HepG2 (cell line): ENCODE results near the gene NSL1. TPM values are rescaled to one million over a fixed set of nuclear protein-coding genes. Genes with fewer than 3 reads are reported as not detected.

ENCODE experiments used
- ATAC-seq: fragments of 200-7000 bp; cut with Tn5 transposase; 3 replicates; pipeline ENCODE4 v1.9.1; 2020; ENCODE audit warnings: mild to moderate bottlenecking, moderate library complexity
- BruUV-seq: library from RNA; stranded (reverse); fragments of 400-500 nt; replicated peaks from 2 replicates; lab custom pipeline; 2021; lab: Mats Ljungman, UMichigan
- CTCF ChIA-PET: fragments of 300-600 bp; formaldehyde crosslinking; extraction: SDS; loops from one replicate; lab custom pipeline; 2021; ENCODE audit warnings: low total read pairs, inconsistent platforms, low intra/inter-chr PET ratio; lab: Yijun Ruan, JAX
- POLR2A ChIA-PET: fragments of 350-600 bp; sonication (Branson Sonifier 250); formaldehyde crosslinking; loops from one replicate; lab custom pipeline; 2020; ENCODE audit warnings: antibody characterized with exemption, inconsistent platforms; lab: Yijun Ruan, JAX
- DNase-seq: peaks from one replicate; pipeline ENCODE4 v3.0.0-alpha.2; 2015; ENCODE audit warnings: low spot score
- FAIRE-seq: peaks from 3 replicates; lab custom pipeline; 2011; peaks lifted over from hg19 to GRCh38; lab: Jason Lieb, UNC
- H2AFZ ChIP-seq: one replicate; pipeline ENCODE4 v1.6.1; 2011; ENCODE audit warnings: low read length, inconsistent platforms
- H3K27ac ChIP-seq: fragments of 300-600 bp; 3 replicates; pipeline ENCODE4 v1.8.0; 2011; ENCODE audit warnings: mixed run types, mild to moderate bottlenecking, mixed read lengths, low read length, inconsistent platforms; ENCODE audit not compliant: insufficient read depth; ENCODE audit errors: extremely low read length
- H3K27me3 ChIP-seq, 2 experiments: fragments of 200-600 bp in 1 of 2; 2 replicates in 1 of 2; 3 replicates in 1 of 2; pipeline versions ENCODE4 v1.6.0 to v1.8.0; 2011; ENCODE audit warnings: low read length in 2 of 2, mild to moderate bottlenecking in 2 of 2, moderate library complexity in 2 of 2, inconsistent platforms in 1 of 2; ENCODE audit not compliant: insufficient read depth in 2 of 2, control insufficient read depth in 1 of 2
- H3K36me3 ChIP-seq, 2 experiments: fragments of 200-600 bp in 1 of 2; replicated peaks in 1 of 2; 2 replicates in 1 of 2; 3 replicates in 1 of 2; pipeline versions ENCODE4 v1.5.1 to v1.8.0; 2011; ENCODE audit warnings: low read length in 2 of 2, inconsistent platforms in 1 of 2; ENCODE audit not compliant: insufficient read depth in 2 of 2, control insufficient read depth in 1 of 2
- H3K4me1 ChIP-seq: 2 replicates; pipeline ENCODE4 v1.5.1; 2012; ENCODE audit warnings: low read length, inconsistent platforms; ENCODE audit not compliant: insufficient read depth
- H3K4me2 ChIP-seq: 2 replicates; pipeline ENCODE4 v1.6.0; 2011; ENCODE audit warnings: low read depth, low read length, inconsistent platforms
- H3K4me3 ChIP-seq, 3 experiments: fragments of 200-600 bp in 1 of 3; sonication (generic), shearing (Covaris generic) in 1 of 3; replicated peaks in 1 of 3; 2 replicates each; pipeline ENCODE4 v1.5.1; 2011 to 2016; ENCODE audit warnings: low read length in 3 of 3, inconsistent platforms in 2 of 3, low read depth in 2 of 3, mild to moderate bottlenecking in 2 of 3, control low read depth in 1 of 3, mixed read lengths in 1 of 3; ENCODE audit not compliant: insufficient read depth in 1 of 3
- H3K79me2 ChIP-seq: one replicate; pipeline ENCODE4 v1.6.1; 2011; ENCODE audit warnings: low read length, inconsistent platforms; ENCODE audit not compliant: insufficient read depth
- H3K9ac ChIP-seq: 2 replicates; pipeline ENCODE4 v1.6.0; 2011; ENCODE audit warnings: mild to moderate bottlenecking, low read depth, low read length, inconsistent platforms; ENCODE audit not compliant: insufficient read depth
- H3K9me3 ChIP-seq: 2 replicates; pipeline ENCODE4 v1.5.1; 2012; ENCODE audit warnings: mild to moderate bottlenecking, low read length
- H4K20me1 ChIP-seq: 2 replicates; pipeline ENCODE4 v1.6.0; 2011; ENCODE audit warnings: inconsistent platforms, mild to moderate bottlenecking, low read length, moderate library complexity; ENCODE audit not compliant: insufficient read depth
- KLF12 ChIP-seq: sonication (generic); formaldehyde crosslinking; IDR thresholded peaks from 2 replicates; pipeline ENCODE4 v1.4.0; 2020; ENCODE audit warnings: missing genetic modification reagents, borderline replicate concordance
- SKIL ChIP-seq: sonication (generic); formaldehyde crosslinking; IDR thresholded peaks from 2 replicates; pipeline ENCODE4 v1.8.0; 2022; ENCODE audit warnings: missing genetic modification reagents, mild to moderate bottlenecking, moderate library complexity, borderline replicate concordance
- SMC3 ChIP-seq: IDR thresholded peaks from 2 replicates; pipeline ENCODE4 v1.6.1; 2011; ENCODE audit warnings: low read length, improper control_type of control experiment
- SOX13 ChIP-seq, 3 experiments: fragments of 450-650 bp in 1 of 3; sonication (generic) in 1 of 3; formaldehyde crosslinking in 1 of 3; IDR thresholded peaks in 2 of 3; conservative IDR thresholded peaks in 1 of 3; 2 replicates each; pipeline versions ENCODE4 v1.5.0 to v1.6.1; 2016 to 2020; ENCODE audit warnings: antibody characterized with exemption in 1 of 3, mild to moderate bottlenecking in 1 of 3, missing compliant biosample characterization in 1 of 3, missing genetic modification reagents in 1 of 3, moderate library complexity in 1 of 3
- STAG1 ChIP-seq: sonication (generic); formaldehyde crosslinking; IDR thresholded peaks from 2 replicates; pipeline ENCODE4 v1.4.0; 2020; ENCODE audit warnings: missing genetic modification reagents
- ZFP37 ChIP-seq: sonication (generic); formaldehyde crosslinking; IDR thresholded peaks from 2 replicates; pipeline ENCODE4 v1.4.0; 2020; ENCODE audit warnings: missing genetic modification reagents, borderline replicate concordance
- WGBS: methylation state at CpG from one replicate; pipeline ENCODE4 v1.1.6; 2017; ENCODE audit warnings: low lambda C conversion rate; 5-methylcytosine and 5-hydroxymethylcytosine counted together
- in situ Hi-C: cut with HindIII; loops from 2 replicates; pipeline ENCODE4 v1.10.0; 2017; ENCODE audit warnings: low pct_unique_long_range_greater_than_20kb; ENCODE audit not compliant: extremely low pct_ligation_motif_present
- intact Hi-C: fragments of 100-400 bp; cut with micrococcal nuclease; formaldehyde crosslinking; loops from one replicate; pipeline ENCODE4 v1.10.0; 2022; ENCODE audit not compliant: unreplicated experiment
- polyA plus RNA-seq, 8 experiments: library from polyadenylated mRNA; depleted of rRNA in 3 of 8; stranded (reverse) in 7 of 8; unstranded in 1 of 8; fragments of >200 nt; fragmentation: Illumina TruSeq in 4 of 8; extraction: Trizol in 4 of 8; gene quantifications; 2 replicates each; pipeline versions ENCODE4 v1.2.1 to v1.2.3, GENCODE V29; 2011 to 2016; ENCODE audit warnings: low read depth in 4 of 8, missing spikeins in 1 of 8, mixed read lengths in 1 of 8; ENCODE audit not compliant: insufficient read depth in 1 of 8
- total RNA-seq, 5 experiments: library from RNA; depleted of rRNA; stranded (reverse); fragments of >200 nt; fragmentation: Illumina TruSeq; extraction: Trizol; gene quantifications; 2 replicates each; pipeline ENCODE4 v1.2.3, GENCODE V29; 2016; ENCODE audit warnings: low read depth in 1 of 5
- TF ChIP-seq, protein P1 (sequence below): sonication (generic); formaldehyde crosslinking; IDR thresholded peaks from 2 replicates; pipeline ENCODE4 v1.5.0; 2020; ENCODE audit warnings: mild to moderate bottlenecking, missing genetic modification reagents, moderate library complexity

NSL1 gene
- total and polyA plus RNA-seq, 2 of the 13 experiments (the other 11 are each of a cell fraction or from before 2014, with no cell fraction given): 34.5 to 77.4 TPM

DNA sequence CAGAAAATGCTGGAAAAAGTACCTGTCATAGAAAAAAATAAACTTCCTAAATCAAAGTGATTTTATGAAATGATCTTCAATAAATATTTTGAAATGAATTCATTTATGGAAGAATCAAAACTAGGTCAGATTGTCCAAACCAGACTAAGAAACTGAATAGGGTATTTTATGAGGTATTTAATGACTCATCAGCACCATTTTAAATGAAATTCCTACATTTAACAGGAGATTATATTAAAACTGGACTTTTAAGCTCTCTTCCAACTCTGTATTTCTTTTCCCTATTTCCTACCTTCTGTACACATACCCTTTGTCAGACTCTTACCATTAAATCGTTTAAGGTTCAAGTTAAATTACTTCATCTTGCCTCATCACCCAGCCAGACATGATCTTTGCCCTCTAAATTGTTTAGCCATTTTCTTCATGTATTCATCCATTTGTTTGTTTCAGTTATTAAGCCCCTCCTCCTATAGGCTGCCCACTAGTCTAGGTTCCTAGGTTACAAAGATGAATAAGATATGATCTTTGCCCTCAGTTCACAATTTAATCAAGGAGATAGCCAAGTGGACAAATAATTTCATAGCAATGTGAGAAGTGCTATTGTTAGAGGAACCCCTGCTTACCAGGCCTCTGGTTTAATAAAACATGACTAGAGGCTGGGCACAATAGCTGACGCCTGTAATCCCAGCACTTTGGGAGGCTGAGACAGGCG is 25.1 kb upstream of the NSL1 start (continued):
- TF ChIP-seq SKIL (CRISPR knock-in tag): 0 out of 2 replicates have a peak, but pooled peaks have one; percentile 39

DNA sequence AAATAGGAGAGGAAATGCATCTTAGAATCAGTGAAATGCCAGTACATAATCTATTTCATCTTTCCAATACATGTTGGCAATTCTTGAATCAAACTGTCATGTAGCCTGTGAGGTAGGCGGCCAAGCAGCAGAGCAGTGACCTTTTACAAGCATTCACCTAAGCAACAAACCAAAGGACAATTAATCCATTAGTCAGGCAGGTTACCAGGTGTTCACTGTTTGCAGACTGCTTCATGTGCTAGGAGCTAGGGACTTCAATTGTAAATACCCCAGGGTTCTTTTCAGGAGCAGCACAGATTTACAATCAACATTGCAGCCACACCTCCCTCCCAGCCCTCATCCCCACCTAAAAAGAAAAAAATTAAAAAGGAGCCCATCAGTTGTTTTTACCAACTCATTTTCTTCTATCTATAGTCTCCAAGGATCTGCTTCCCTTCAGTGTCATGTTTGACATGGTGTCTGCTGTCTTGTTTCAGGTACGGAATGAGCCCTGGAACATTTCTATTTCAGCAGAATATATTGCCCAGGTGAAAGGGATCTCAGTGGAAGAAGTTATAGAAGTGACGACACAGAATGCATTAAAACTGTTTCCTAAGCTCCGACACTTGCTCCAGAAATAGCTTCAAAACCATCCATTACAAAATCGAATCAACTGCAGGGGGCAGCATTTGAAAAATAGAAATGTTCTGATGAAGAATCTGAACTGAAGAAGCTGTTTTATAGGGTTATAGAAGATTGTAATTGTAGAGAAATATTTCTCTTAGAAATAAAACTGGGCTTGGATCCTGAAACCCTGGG is 23.2 kb upstream of the NSL1 start:
- Histone ChIP-seq H3K79me2 (no peaks in the 10 kb centered on the region), H3K4me1 (peaks cover 41% of the 10 kb centered on the region), H3K9me3 (no peaks in the 10 kb centered on the region), H3K36me3 (no peaks in the 10 kb centered on the region)
- intact Hi-C loops: loop anchor here (10.0 kb wide), 2 partner anchors 100 to 180 kb away; no protein-coding TSS in a partner anchor
- peak; percentile 46 for TF ChIP-seq SMC3
- TF ChIP-seq ZFP37 (CRISPR knock-in tag): no peak
- TF ChIP-seq SOX13 (IDR thresholded peaks at IDR 0.05): no peak
- TF ChIP-seq SOX13 (CRISPR knock-in tag; conservative IDR thresholded peaks at IDR 0.05 in 1 of 2, IDR thresholded peaks at IDR 0.05 in 1 of 2): no peak
- peak; percentile 63 for TF ChIP-seq STAG1 (CRISPR knock-in tag)
- TF ChIP-seq KLF12 (CRISPR knock-in tag): no peak
- TF ChIP-seq, protein P1, sequence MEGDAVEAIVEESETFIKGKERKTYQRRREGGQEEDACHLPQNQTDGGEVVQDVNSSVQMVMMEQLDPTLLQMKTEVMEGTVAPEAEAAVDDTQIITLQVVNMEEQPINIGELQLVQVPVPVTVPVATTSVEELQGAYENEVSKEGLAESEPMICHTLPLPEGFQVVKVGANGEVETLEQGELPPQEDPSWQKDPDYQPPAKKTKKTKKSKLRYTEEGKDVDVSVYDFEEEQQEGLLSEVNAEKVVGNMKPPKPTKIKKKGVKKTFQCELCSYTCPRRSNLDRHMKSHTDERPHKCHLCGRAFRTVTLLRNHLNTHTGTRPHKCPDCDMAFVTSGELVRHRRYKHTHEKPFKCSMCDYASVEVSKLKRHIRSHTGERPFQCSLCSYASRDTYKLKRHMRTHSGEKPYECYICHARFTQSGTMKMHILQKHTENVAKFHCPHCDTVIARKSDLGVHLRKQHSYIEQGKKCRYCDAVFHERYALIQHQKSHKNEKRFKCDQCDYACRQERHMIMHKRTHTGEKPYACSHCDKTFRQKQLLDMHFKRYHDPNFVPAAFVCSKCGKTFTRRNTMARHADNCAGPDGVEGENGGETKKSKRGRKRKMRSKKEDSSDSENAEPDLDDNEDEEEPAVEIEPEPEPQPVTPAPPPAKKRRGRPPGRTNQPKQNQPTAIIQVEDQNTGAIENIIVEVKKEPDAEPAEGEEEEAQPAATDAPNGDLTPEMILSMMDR (CRISPR knock-in tag): peak; percentile 44
- TF ChIP-seq, all 625 proteins: peak for 3
- Histone ChIP-seq H3K27me3 (no peaks in the 10 kb centered on the region), H3K4me2 (no peak overlapping the region), H4K20me1 (no peaks in the 10 kb centered on the region), H3K4me3 (no peak overlapping the region), H3K9ac (no peak overlapping the region), H2AFZ (no peak overlapping the region), H3K27ac (no peak overlapping the region)
- ChIA-PET POLR2A (interaction anchor here (1.1 to 1.8 kb wide), 3 partner anchors 13 to 43 kb away, joined by 4 to 7 read pairs (median 6); partner anchors contain the start of genes FLVCR1, NSL1 and TATDN3), CTCF (no interaction called here)
- DNase-seq: peak; percentile 25
- 78% methylated on average over 5 of the region's 5 CpGs for WGBS
- no peak for ATAC-seq
- no TSS peak for BruUV-seq
- no peak for FAIRE-seq
- in situ Hi-C loops: loop anchor here (5.0 to 10.0 kb wide), 2 partner anchors 43 to 180 kb away; partner anchors contain the start of gene FLVCR1
